Measurements from ENCODE around the gene MRS2. TPM values are rescaled to one million over a fixed set of nuclear protein-coding genes. Genes with fewer than 3 reads are reported as not detected.

Gene MRS2
- total RNA-seq, 1 donor from 2014 or later = 24.3 TPM

DNA sequence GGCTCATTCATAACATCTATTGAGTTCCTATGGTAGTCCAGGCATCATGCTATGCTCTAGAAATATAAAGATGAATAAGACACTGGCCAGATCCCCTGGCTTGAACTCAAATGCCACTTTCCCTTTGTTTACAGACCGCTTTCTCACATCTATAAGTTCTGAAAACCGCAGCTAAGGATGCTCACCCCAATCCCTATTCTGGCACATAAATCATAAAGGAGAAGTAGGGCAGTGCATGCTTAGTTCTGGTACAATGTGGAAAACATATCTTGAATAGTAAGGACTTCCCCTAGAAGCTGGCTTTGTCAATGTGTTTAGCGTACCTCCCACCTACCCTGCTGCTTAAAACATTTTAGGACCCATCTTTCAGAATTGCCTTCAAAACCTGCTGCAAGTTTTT lies 26.4 kb downstream of the MRS2 start:
- ChIA-PET CTCF (interaction anchor here (0.9 kb wide), 1 partner anchor 92 kb away, joined by 3 read pairs; no protein-coding TSS in a partner anchor), POLR2A (no interaction called here)
- Mint-ChIP-seq H3K36me3 (ENCODE audit: low read depth) (peaks cover 40% of the 10 kb centered on the region), H3K27ac (no peak overlapping the region), H3K4me3 (no peak overlapping the region), H3K9me3 (no peaks in the 10 kb centered on the region), H3K4me1 (no peaks in the 10 kb centered on the region), H3K27me3 (no peaks in the 10 kb centered on the region)
- intact Hi-C loops (cut with micrococcal nuclease) = no loop called here
- DNase-seq (no peak), ATAC-seq (ENCODE audit: low read depth) (no peak)
- TF ChIP-seq, protein P1, sequence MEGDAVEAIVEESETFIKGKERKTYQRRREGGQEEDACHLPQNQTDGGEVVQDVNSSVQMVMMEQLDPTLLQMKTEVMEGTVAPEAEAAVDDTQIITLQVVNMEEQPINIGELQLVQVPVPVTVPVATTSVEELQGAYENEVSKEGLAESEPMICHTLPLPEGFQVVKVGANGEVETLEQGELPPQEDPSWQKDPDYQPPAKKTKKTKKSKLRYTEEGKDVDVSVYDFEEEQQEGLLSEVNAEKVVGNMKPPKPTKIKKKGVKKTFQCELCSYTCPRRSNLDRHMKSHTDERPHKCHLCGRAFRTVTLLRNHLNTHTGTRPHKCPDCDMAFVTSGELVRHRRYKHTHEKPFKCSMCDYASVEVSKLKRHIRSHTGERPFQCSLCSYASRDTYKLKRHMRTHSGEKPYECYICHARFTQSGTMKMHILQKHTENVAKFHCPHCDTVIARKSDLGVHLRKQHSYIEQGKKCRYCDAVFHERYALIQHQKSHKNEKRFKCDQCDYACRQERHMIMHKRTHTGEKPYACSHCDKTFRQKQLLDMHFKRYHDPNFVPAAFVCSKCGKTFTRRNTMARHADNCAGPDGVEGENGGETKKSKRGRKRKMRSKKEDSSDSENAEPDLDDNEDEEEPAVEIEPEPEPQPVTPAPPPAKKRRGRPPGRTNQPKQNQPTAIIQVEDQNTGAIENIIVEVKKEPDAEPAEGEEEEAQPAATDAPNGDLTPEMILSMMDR (IDR thresholded peaks at IDR 0.05) = no peak

DNA sequence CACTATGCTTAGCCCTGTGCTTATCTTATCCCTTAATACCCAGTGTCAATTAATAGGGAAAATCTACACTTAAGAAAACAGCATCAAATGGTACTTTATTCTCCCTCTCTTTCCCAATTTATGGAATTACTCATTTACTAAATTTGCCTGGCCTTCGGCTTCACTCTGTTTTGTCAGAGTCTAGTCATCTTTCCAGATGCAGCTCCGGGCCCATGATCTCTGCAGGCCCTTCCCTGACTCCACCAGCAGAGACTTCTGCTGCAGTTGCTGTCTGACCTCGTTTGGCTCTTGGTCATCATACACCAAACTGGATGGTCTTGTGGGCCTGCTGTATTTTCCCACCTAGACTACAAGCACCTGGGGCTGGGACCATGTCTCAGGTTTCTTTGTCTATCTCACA lies 27.4 kb downstream of the MRS2 start:
- Mint-ChIP-seq H3K4me3 (no peak overlapping the region), H3K27ac (no peak overlapping the region), H3K4me1 (no peaks in the 10 kb centered on the region), H3K27me3 (no peaks in the 10 kb centered on the region), H3K36me3 (ENCODE audit: low read depth) (peaks cover 31% of the 10 kb centered on the region), H3K9me3 (no peaks in the 10 kb centered on the region)
- TF ChIP-seq, protein P1 (IDR thresholded peaks at IDR 0.05) = no peak
- intact Hi-C loops (cut with micrococcal nuclease) = loop anchor here (5.0 kb wide), 1 partner anchor 62 kb away; the partner anchor contains the start of gene ALDH5A1
- ChIA-PET CTCF (interaction anchor here (0.6 to 1.7 kb wide), 11 partner anchors 8 to 266 kb away, joined by 3 to 7 read pairs (median 4); partner anchors contain the start of gene ALDH5A1), POLR2A (no interaction called here)
- DNase-seq (no peak), ATAC-seq (ENCODE audit: low read depth) (no peak)

DNA sequence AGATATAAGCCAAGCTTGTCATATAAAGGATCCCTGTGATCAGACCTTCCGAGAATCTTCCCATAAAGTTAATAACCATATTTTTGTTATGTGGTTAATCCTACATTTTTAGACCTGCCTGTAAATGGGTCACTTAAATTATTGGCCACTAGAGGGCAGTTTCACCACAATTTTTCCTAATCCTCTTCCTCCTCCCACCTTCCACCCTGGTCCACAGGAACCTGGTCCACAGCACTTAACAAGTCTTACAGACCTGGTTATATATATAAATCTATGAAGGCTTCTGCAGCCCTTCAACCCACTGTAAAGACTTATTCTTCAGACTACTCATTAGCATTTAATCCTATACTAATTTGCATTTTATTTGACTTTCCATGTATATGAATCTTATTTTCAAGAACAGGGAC lies 28.3 kb downstream of the MRS2 start:
- ChIA-PET CTCF (interaction anchor here (0.6 to 1.7 kb wide), 12 partner anchors 8 to 265 kb away, joined by 3 to 7 read pairs (median 4); partner anchors contain the start of gene ALDH5A1), POLR2A (interaction anchor here (0.6 kb wide), 1 partner anchor 288 kb away, joined by 3 read pairs; the partner anchor contains the start of gene C6orf62)
- intact Hi-C loops (cut with micrococcal nuclease) = loop anchor here (1.0 to 5.0 kb wide), 5 partner anchors 61 to 335 kb away; partner anchors contain the start of gene ALDH5A1
- TF ChIP-seq, protein P1 (IDR thresholded peaks at IDR 0.05) = peak; percentile 52
- DNase-seq (no peak), ATAC-seq (ENCODE audit: low read depth) (peak; percentile 42)
- Mint-ChIP-seq H3K27me3 (no peaks in the 10 kb centered on the region), H3K9me3 (no peaks in the 10 kb centered on the region), H3K4me1 (no peaks in the 10 kb centered on the region), H3K27ac (no peak overlapping the region), H3K36me3 (ENCODE audit: low read depth) (peaks cover 24% of the 10 kb centered on the region), H3K4me3 (no peak overlapping the region)

DNA sequence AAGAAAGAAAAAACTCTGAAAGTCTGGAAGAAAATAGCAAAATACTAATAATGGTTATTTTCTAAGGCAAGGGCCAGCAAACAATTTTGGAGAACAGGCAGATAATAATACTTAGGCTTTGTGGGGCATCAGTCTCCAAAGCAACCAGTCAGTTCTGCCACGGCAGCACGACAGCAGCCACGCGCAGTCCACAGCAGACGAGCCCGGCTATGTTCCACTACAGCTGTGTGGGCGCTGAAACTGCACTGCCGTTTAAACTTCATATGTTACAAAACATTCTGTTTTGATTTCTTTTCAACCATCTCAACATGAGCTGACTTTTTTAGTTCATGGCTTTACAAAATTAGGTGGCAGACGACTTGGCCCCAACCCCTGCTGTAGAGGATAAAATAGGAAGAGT lies 29.9 kb downstream of the MRS2 start:
- Mint-ChIP-seq H3K27me3 (no peaks in the 10 kb centered on the region), H3K4me1 (no peaks in the 10 kb centered on the region), H3K9me3 (no peaks in the 10 kb centered on the region), H3K27ac (no peak overlapping the region), H3K4me3 (no peak overlapping the region), H3K36me3 (ENCODE audit: low read depth) (peaks cover 20% of the 10 kb centered on the region)
- TF ChIP-seq, protein P1 (IDR thresholded peaks at IDR 0.05) = no peak
- no peak for ATAC-seq (ENCODE audit: low read depth)
- POLR2A ChIA-PET = no interaction called here
- intact Hi-C loops (cut with micrococcal nuclease) = loop anchor here (5.0 kb wide), 1 partner anchor 60 kb away; the partner anchor contains the start of gene ALDH5A1
- no peak for DNase-seq
- CTCF ChIA-PET = interaction anchor here (1.2 to 1.5 kb wide), 2 partner anchors 11 to 91 kb away, joined by 3 to 4 read pairs; no protein-coding TSS in a partner anchor

DNA sequence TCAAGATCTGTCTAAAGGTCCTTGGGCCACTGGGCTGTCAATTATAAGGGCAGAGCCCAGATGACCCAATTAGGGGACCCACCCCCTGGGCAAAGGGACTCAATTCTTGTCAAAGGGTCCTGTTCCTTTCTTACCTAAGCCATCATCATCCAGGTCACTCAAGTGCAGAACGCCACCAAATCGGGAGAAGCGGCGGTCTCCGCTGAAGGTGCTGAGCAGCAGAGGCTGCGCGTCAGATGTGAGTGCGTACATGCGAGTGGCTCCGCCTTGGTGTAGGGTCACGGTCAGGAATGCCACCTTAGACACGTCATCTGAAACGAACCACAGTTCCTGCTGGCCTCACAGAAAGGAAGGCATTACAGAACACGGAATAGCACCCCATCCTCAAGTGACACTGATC lies 34.2 kb downstream of the MRS2 start:
- no peaks in the 10 kb centered on the region for H3K9me3 Mint-ChIP-seq
- H3K4me1 Mint-ChIP-seq = no peaks in the 10 kb centered on the region
- CTCF ChIA-PET = no interaction called here
- H3K4me3 Mint-ChIP-seq = no peak overlapping the region
- H3K36me3 Mint-ChIP-seq (ENCODE audit: low read depth) = peaks cover 10% of the 10 kb centered on the region
- H3K27me3 Mint-ChIP-seq = no peaks in the 10 kb centered on the region
- ATAC-seq (ENCODE audit: low read depth) = no peak
- H3K27ac Mint-ChIP-seq = no peak overlapping the region
- no peak for DNase-seq
- TF ChIP-seq, protein P1 (IDR thresholded peaks at IDR 0.05) = no peak
- intact Hi-C loops (cut with micrococcal nuclease) = no loop called here
- POLR2A ChIA-PET = no interaction called here

All from activated B cell treated with CpG ODN at 0.5 μM for 24 hours (primary cell).